Measurements from ENCODE around the gene ZNF628.

Gene ZNF628

GRCh38 chr19:55528030-55528803, 51.8 kb downstream of the ZNF628 start:
- peak; percentile 46 for TF ChIP-seq CTCF (conservative IDR thresholded peaks at IDR 0.05; ENCODE audit: low read depth, low read length)
- H3K4me3 ChIP-seq (ENCODE audit: low read depth, low read length): peak overlapping the region; percentile 14
- peak; percentile 50 for DNase-seq (ENCODE audit: low read depth)

DNA sequence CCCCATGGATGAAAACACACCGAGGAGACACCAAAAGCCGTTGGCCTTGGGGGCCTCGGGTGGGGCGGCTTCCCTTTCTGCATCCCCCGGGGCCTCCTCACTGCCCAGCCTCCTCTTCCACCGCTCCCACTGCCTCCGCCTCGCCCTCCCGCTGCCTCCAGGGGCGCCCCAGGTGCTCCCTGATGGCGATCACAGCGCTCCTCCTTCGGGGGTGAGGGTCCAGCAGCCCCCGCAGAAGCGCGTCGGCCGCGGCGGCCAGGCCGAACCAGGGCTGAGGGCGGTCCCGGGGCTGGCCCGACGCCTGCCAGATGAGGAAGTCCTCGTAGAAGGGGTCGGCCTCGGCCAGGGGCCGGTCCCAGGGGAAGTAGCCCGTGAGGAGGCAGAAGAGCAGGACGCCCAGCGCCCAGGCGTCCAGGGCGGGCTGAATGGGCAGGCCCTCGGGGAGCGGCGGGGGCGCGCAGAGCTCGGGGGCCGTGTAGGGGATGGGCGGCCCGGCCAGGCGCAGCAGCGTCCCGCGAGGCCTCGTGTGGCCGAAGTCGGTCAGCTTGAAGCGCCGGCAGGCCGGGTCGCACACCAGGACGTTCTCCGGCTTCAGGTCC, 53.3 kb downstream of the ZNF628 start:
- no peak overlapping the region for H3K4me3 ChIP-seq (ENCODE audit: low read depth, low read length)
- no peak for TF ChIP-seq CTCF (conservative IDR thresholded peaks at IDR 0.05; ENCODE audit: low read depth, low read length)
- no peak for DNase-seq (ENCODE audit: low read depth)

DNA sequence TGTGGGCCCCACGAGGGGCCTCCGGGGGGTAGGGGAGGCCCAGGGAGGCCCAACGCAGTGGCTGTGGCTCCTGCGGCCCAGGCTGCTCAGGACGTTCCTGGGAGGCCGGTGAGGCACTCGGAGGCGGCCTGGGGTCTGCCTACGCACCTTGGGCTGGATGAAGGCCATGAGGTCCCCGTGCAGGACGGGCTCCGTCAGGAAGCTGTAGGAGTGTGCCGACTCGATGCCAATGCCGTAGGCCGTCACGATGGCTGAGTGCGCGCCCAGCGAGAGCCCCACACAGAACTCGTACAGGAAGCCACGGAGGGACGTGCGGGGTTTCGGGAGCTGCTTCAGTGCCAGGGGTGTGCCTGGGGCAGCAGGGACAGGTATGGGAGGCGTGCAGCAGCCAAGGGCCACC, 54.6 kb downstream of the ZNF628 start:
- H3K4me3 ChIP-seq (ENCODE audit: low read depth, low read length): no peak overlapping the region
- no peak for TF ChIP-seq CTCF (conservative IDR thresholded peaks at IDR 0.05; ENCODE audit: low read depth, low read length)
- DNase-seq (ENCODE audit: low read depth): no peak
